K562 (cell line): ENCODE measurements around the gene OSCP1. TPM values are rescaled to one million over a fixed set of nuclear protein-coding genes. Genes with fewer than 3 reads are reported as not detected.

Experiments used
- REST ChIP-seq, 2 experiments: fragments of 450-650 bp; formaldehyde crosslinking in 1 of 2; IDR thresholded peaks; 2 replicates each; pipeline versions ENCODE4 v1.4.0 to v1.6.1; 2014 to 2020; ENCODE audit warnings: mild to moderate bottlenecking in 2 of 2, borderline replicate concordance in 1 of 2, low read depth in 1 of 2
- polyA plus RNA-seq, 8 experiments: library from polyadenylated mRNA; depleted of rRNA in 4 of 8; stranded (reverse) in 5 of 8; unstranded in 3 of 8; fragments of >200 nt; fragmentation: Nextera tagmentation in 2 of 8; fragmentation: Illumina TruSeq in 1 of 8; extraction: Ambion mirVana in 2 of 8; extraction: Trizol in 1 of 8; gene quantifications; 2 replicates each; pipeline versions ENCODE4 v1.2.1 to v1.2.3, GENCODE V29; 2011 to 2014; ENCODE audit warnings: inconsistent platforms in 1 of 8, missing spikeins in 1 of 8
- total RNA-seq, 7 experiments: library from RNA; depleted of rRNA in 6 of 7; stranded (reverse); fragments of >200 nt in 6 of 7; fragmentation: Illumina TruSeq in 2 of 7; extraction: Trizol in 2 of 7; gene quantifications; 2 replicates each; pipeline versions ENCODE4 v1.2.1 to v1.2.3, GENCODE V29; 2011 to 2021; ENCODE audit warnings: low replicate concordance in 1 of 7

Gene OSCP1
- total and polyA plus RNA-seq, 9 of the 15 experiments (the other 6 are each of a cell fraction or from before 2014, with no cell fraction given): 0.15 to 0.40 (median 0.33) TPM; not detected in 5

- TF ChIP-seq REST (IDR thresholded peaks at IDR 0.05; ENCODE audit: borderline replicate concordance) (no peak), REST (CRISPR knock-in tag; IDR thresholded peaks at IDR 0.05; ENCODE audit: low read depth) (no peak)
Measured at GRCh38 chr1:36465731-36466369, 15.6 kb upstream of the OSCP1 start (continued).
